ENCODE measurements around the gene CCDC86.

CCDC86 gene

GRCh38 chr11:60831501-60832079 lies 10.3 kb upstream of the CCDC86 start:
- peak in 1 of 2 experiments; percentile 50 for DNase-seq

GRCh38 chr11:60834742-60835533 lies 7.0 kb upstream of the CCDC86 start:
- no peak for DNase-seq

- DNase-seq, result no peak
Measured at GRCh38 chr11:60835534-60835846, 6.4 kb upstream of the CCDC86 start.

GRCh38 chr11:60836866-60837515 lies 4.9 kb upstream of the CCDC86 start:
- no peak for DNase-seq

- no peak for DNase-seq
Measured at GRCh38 chr11:60838132-60838531, 3.8 kb upstream of the CCDC86 start.

GRCh38 chr11:60840470-60841430 lies 1.2 kb upstream of the CCDC86 start:
- DNase-seq, result no peak

GRCh38 chr11:60842668-60843600 lies 1.0 kb downstream of the CCDC86 start:
- no peak for DNase-seq

- no peak for DNase-seq
Measured at GRCh38 chr11:60844045-60844869, 2.3 kb downstream of the CCDC86 start.

- DNase-seq, result no peak
Measured at GRCh38 chr11:60844870-60845221, 2.9 kb downstream of the CCDC86 start.

GRCh38 chr11:60845338-60845737 lies 3.4 kb downstream of the CCDC86 start:
- no peak for DNase-seq

- no peak for DNase-seq
Measured at GRCh38 chr11:60847281-60847680, 5.4 kb downstream of the CCDC86 start.

GRCh38 chr11:60847896-60848295 lies 6.0 kb downstream of the CCDC86 start:
- DNase-seq, result no peak

GRCh38 chr11:60848714-60849151 lies 6.8 kb downstream of the CCDC86 start:
- DNase-seq, result no peak

- DNase-seq, result no peak
Measured at GRCh38 chr11:60849641-60850520, 8.0 kb downstream of the CCDC86 start.

GRCh38 chr11:60851327-60852104 lies 9.6 kb downstream of the CCDC86 start:
- no peak for DNase-seq

GRCh38 chr11:60852117-60852981 lies 10.4 kb downstream of the CCDC86 start:
- DNase-seq, result no peak

GRCh38 chr11:60852982-60853950 lies 11.4 kb downstream of the CCDC86 start:
- DNase-seq, result no peak
